Esophagus (tissue), 2 donors: ENCODE measurements around the gene RNF103. TPM values are rescaled to one million over a fixed set of nuclear protein-coding genes. Genes with fewer than 3 reads are reported as not detected.

Source experiments
- H3K27ac ChIP-seq, 2 donors: one replicate each; pipeline ENCODE4 v1.5.1; 2013; ENCODE audit warnings: low read depth in 2 of 2, mild to moderate bottlenecking in 2 of 2, inconsistent platforms in 1 of 2, low read length in 1 of 2, moderate library complexity in 1 of 2
- H3K27me3 ChIP-seq, 2 donors: one replicate each; pipeline ENCODE4 v1.6.1; 2013; ENCODE audit warnings: low read length in 2 of 2, control low read depth in 1 of 2, mild to moderate bottlenecking in 1 of 2; ENCODE audit not compliant: insufficient read depth in 2 of 2, control insufficient read depth in 1 of 2
- H3K36me3 ChIP-seq, 2 donors: one replicate each; pipeline ENCODE4 v1.6.1; 2013; ENCODE audit warnings: low read length in 1 of 2; ENCODE audit not compliant: control insufficient read depth in 2 of 2, insufficient read depth in 2 of 2
- H3K4me1 ChIP-seq, 2 donors: one replicate each; pipeline ENCODE4 v1.6.1; 2013; ENCODE audit warnings: low read length in 1 of 2; ENCODE audit not compliant: control insufficient read depth in 2 of 2, insufficient read depth in 2 of 2
- H3K4me3 ChIP-seq, 2 donors: one replicate each; pipeline ENCODE4 v1.5.1; 2013; ENCODE audit warnings: low read length in 2 of 2, mild to moderate bottlenecking in 2 of 2, low read depth in 1 of 2, moderate library complexity in 1 of 2
- H3K9me3 ChIP-seq, 2 donors: one replicate each; pipeline ENCODE4 v1.6.1; 2013; ENCODE audit warnings: mild to moderate bottlenecking in 2 of 2, low read depth in 1 of 2, low read length in 1 of 2, moderate library complexity in 1 of 2; ENCODE audit not compliant: control insufficient read depth in 2 of 2, insufficient read depth in 1 of 2
- WGBS, 2 donors: extraction: QIAGEN DNeasy Blood & Tissue Kit; methylation state at CpG; one replicate each; pipeline ENCODE4 v1.1.7; 2013; 5-methylcytosine and 5-hydroxymethylcytosine counted together
- polyA plus RNA-seq, 2 donors: library from polyadenylated mRNA; stranded (reverse); fragments of 200-250 nt; gene quantifications; one replicate each; pipeline ENCODE4 v1.2.3, GENCODE V29; 2013
- donor health status: healthy with polysubstance abuse.
- donor health status: Bipolar disorder and iron deficiency.

Gene RNF103
- polyA plus RNA-seq, 2 donors, result 13.7 to 20.2 TPM

GRCh38 chr2:86557836-86558235, 65.8 kb downstream of the RNF103 start:
- 92% methylated on average over 2 of the region's 2 CpGs for WGBS, 2 donors

DNA sequence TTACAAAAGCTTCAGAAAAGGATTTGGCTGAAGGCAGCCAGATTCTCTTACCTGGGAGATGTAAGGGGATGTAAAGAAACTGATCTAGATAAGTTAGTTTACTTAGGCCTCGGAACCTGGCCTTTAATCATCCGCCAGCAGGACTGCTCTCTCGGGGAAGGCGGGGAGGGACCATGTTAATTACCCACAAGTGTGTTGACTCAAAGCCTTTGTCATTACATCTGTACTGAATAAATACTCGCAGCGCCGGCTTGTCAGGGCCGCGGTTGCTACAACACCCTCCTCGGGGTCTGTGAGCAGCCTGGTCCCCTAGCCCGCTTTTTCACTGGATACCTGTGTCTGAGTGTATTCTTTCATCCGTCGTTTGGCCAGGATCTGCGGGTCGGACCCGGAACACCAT, 67.2 kb downstream of the RNF103 start:
- no peak overlapping the region for H3K27ac ChIP-seq
- H3K27me3 ChIP-seq, result no peaks in the 10 kb centered on the region
- 75 to 80% methylated on average over 16 of the region's 16 CpGs for WGBS, 2 donors
- no peaks in the 10 kb centered on the region for H3K9me3 ChIP-seq
- H3K4me3 ChIP-seq, result no peak overlapping the region
- H3K36me3 ChIP-seq, result no peaks in the 10 kb centered on the region
- H3K4me1 ChIP-seq, result no peaks in the 10 kb centered on the region

More at GRCh38 chr2:86557836-86558235, 65.8 kb downstream of the RNF103 start:
- Histone ChIP-seq H3K27me3 (no peaks in the 10 kb centered on the region), H3K4me3 (no peak overlapping the region), H3K4me1 (no peaks in the 10 kb centered on the region), H3K27ac (no peak overlapping the region), H3K9me3 (no peaks in the 10 kb centered on the region), H3K36me3 (no peaks in the 10 kb centered on the region)

Other genes starting within 250 kb of the RNF103 start
- 10 to 100 TPM; 20.4 to 32.3 TPM for gene KDM3A, start 182.5 kb downstream of the RNF103 start, polyA plus RNA-seq
- gene CHMP3, start 60.4 kb downstream of the RNF103 start, polyA plus RNA-seq, result 100 to 1,000 TPM in 1 of 2 donors, 10 to 100 TPM in 1; 46.1 to 111 TPM
- 10 to 100 TPM; 19.2 to 38.5 TPM for gene RMND5A, start 96.4 kb upstream of the RNF103 start, polyA plus RNA-seq
- 1 to 10 TPM; 3.5 to 4.2 TPM for gene CD8A, start 167.0 kb upstream of the RNF103 start, polyA plus RNA-seq
- gene CD8B, start 238.0 kb upstream of the RNF103 start, polyA plus RNA-seq, result 1 to 10 TPM; 1.6 to 1.7 TPM